ENCODE results near the gene OVAAL.

The OVAAL gene

DNA sequence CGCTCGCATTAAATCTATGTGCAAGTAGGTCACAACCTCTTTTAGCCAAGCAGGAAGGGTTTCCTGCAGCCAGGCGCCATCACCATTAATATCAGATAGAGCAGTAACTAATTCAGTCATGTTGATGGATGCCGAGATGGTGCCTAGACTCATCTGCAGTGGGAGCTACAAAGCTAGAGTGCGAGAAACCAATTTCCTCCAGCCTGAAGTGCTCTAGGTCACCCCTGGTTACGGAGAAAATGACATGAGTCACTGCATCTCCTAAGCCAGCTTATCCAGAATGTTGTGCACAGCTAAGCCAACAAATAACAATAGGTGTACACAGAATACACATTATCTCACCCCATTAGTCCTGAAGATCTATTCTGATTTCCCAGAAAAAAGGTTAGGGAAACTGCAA, 36.0 kb downstream of the OVAAL start:
- Histone ChIP-seq H3K9ac (ENCODE audit: low read depth, low read length) (no peak overlapping the region), H3K36me3 (ENCODE audit: insufficient read depth, low read length) (no peaks in the 10 kb centered on the region), H3K27ac (ENCODE audit: low read depth, low read length) (no peak overlapping the region), H3K4me1 (ENCODE audit: insufficient read depth, low read length) (no peaks in the 10 kb centered on the region; the same call in 1 of the 2 replicates), H3K27me3 (ENCODE audit: insufficient read depth, low read length) (no peaks in the 10 kb centered on the region), H3K9me3 (ENCODE audit: insufficient read depth, low read depth, low read length) (no peaks in the 10 kb centered on the region), H3K4me3 (ENCODE audit: low read length) (no peak overlapping the region)
- 92% methylated on average over 6 of the region's 6 CpGs for WGBS

DNA sequence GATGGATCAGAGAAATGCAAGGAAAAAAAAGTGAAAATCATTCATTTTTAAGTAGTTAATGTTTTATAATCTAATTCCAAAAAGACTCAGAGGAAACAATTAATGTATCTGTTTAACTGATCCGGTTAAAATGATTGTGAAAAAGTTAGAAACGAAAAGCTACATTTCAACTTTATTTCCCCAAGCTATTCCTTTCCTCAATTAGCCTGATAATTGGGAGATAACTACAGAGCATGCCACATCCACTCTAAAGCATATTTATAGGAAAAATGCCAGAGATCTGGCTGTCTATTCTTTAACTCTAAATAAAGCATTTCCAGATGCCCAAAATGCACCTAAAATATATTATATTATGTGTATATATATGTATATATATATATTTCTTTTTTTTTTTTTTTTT, 37.2 kb downstream of the OVAAL start:
- H3K4me1 ChIP-seq (ENCODE audit: insufficient read depth, low read length) = no peaks in the 10 kb centered on the region; the same call in 1 of the 2 replicates
- H3K4me3 ChIP-seq (ENCODE audit: low read length) = no peak overlapping the region
- H3K27me3 ChIP-seq (ENCODE audit: insufficient read depth, low read length) = no peaks in the 10 kb centered on the region
- no peak overlapping the region for H3K9ac ChIP-seq (ENCODE audit: low read depth, low read length)
- H3K9me3 ChIP-seq (ENCODE audit: insufficient read depth, low read depth, low read length) = no peaks in the 10 kb centered on the region
- no CpG with 5 or more reads among the region's 2 CpGs for WGBS
- H3K27ac ChIP-seq (ENCODE audit: low read depth, low read length) = no peak overlapping the region
- H3K36me3 ChIP-seq (ENCODE audit: insufficient read depth, low read length) = no peaks in the 10 kb centered on the region

- no peaks in the 10 kb centered on the region for H3K9me3 ChIP-seq (ENCODE audit: insufficient read depth, low read depth, low read length)
- H3K4me3 ChIP-seq (ENCODE audit: low read length) = no peak overlapping the region
Measured at GRCh38 chr1:180597520-180597919, 38.8 kb downstream of the OVAAL start.

DNA sequence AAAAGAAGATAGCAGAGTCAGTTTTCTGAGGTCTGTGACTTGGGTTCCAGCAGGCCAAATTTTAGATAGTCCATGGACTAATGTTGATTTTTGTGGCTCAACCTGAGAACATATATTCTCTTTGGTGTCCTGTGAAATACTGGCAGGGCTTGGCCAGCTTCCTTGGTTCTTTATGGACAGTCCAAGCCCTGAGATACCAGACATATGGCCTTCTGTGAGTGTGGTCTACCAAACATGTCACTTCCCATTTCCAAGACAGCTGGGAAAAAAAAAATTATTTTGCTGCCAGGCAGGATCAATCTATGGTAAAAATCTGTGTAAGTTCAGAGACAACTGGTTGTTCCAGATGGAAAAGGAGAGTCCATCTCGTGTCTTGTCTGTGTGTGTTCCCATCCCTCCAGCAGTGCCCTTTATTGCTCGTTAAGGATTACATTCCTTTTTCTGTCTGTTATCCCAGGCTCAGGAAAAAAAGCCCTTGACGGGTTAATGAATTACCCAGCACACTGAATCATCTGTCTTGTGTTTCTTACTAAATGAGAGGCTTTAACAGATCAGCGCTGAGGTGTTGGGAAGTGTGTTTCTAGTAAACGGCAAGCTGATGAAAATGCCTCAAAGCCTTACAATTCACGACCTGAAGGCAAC, 39.7 kb downstream of the OVAAL start:
- Histone ChIP-seq H3K9ac (ENCODE audit: low read depth, low read length) (no peak overlapping the region), H3K4me3 (ENCODE audit: low read length) (no peak overlapping the region), H3K36me3 (ENCODE audit: insufficient read depth, low read length) (no peaks in the 10 kb centered on the region), H3K27me3 (ENCODE audit: insufficient read depth, low read length) (no peaks in the 10 kb centered on the region), H3K4me1 (ENCODE audit: insufficient read depth, low read length) (no peaks in the 10 kb centered on the region; the same call in 1 of the 2 replicates), H3K27ac (ENCODE audit: low read depth, low read length) (no peak overlapping the region; the same call in 1 of the 2 replicates), H3K9me3 (ENCODE audit: insufficient read depth, low read depth, low read length) (no peaks in the 10 kb centered on the region)
- 57% methylated on average over 6 of the region's 6 CpGs for WGBS

More at GRCh38 chr1:180597520-180597919, 38.8 kb downstream of the OVAAL start:
- H3K27me3 ChIP-seq (ENCODE audit: insufficient read depth, low read length) = no peaks in the 10 kb centered on the region
- H3K4me1 ChIP-seq (ENCODE audit: insufficient read depth, low read length) = no peaks in the 10 kb centered on the region; the same call in 1 of the 2 replicates
- no peak overlapping the region for H3K9ac ChIP-seq (ENCODE audit: low read depth, low read length)
- no peaks in the 10 kb centered on the region for H3K36me3 ChIP-seq (ENCODE audit: insufficient read depth, low read length)
- no peak overlapping the region for H3K27ac ChIP-seq (ENCODE audit: low read depth, low read length)

DNA sequence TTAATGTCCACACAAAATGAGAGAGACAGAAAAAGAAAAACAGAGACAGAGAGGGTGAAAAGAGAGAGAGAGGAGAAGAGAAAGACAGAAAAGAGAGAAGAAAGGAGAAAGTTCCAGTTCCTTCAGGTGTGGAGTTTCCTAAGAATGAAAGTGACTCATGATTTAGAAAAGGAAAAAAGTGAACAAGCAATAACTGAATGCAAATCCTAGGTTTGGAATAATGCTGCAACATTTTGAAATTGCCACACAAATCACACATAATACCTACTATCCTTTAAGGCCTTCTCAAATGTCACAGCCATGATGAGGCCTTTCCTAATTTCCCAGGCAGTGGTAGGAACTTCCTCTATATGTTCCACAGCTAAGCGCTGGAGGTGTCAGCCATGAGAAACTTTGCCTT, 41.6 kb downstream of the OVAAL start:
- no peak overlapping the region for H3K4me3 ChIP-seq (ENCODE audit: low read length)
- no peaks in the 10 kb centered on the region for H3K9me3 ChIP-seq (ENCODE audit: insufficient read depth, low read depth, low read length)
- no peaks in the 10 kb centered on the region; the same call in 1 of the 2 replicates for H3K4me1 ChIP-seq (ENCODE audit: insufficient read depth, low read length)
- 97% methylated on average over 1 of the region's 1 CpG for WGBS
- H3K27me3 ChIP-seq (ENCODE audit: insufficient read depth, low read length) = no peaks in the 10 kb centered on the region
- no peak overlapping the region for H3K27ac ChIP-seq (ENCODE audit: low read depth, low read length)
- no peaks in the 10 kb centered on the region for H3K36me3 ChIP-seq (ENCODE audit: insufficient read depth, low read length)
- H3K9ac ChIP-seq (ENCODE audit: low read depth, low read length) = no peak overlapping the region

DNA sequence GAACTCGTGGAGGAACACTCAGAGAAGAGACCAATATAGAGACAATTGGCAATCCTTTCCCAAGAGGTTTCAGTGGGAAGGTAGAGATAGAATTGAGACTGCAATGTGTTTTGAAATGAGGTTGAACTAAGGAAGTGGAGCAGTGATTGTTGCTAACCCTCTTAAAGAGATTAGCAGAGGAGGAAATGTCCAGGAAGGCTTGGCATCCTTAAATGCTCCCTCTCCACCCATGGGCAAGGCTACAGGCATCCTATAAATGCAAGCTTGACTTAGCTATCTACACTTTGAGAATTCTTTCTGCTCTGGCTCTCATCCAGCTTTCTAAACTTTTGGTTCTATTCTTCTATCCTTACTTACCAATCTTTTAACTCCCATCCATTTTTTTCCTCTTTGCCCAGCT, 42.7 kb downstream of the OVAAL start:
- Histone ChIP-seq H3K4me1 (ENCODE audit: insufficient read depth, low read length) (peaks cover 4% of the 10 kb centered on the region; the same call in 1 of the 2 replicates), H3K27ac (ENCODE audit: low read depth, low read length) (no peak overlapping the region), H3K36me3 (ENCODE audit: insufficient read depth, low read length) (no peaks in the 10 kb centered on the region), H3K9me3 (ENCODE audit: insufficient read depth, low read depth, low read length) (no peaks in the 10 kb centered on the region), H3K27me3 (ENCODE audit: insufficient read depth, low read length) (no peaks in the 10 kb centered on the region), H3K4me3 (ENCODE audit: low read length) (no peak overlapping the region), H3K9ac (ENCODE audit: low read depth, low read length) (no peak overlapping the region)
- 84% methylated on average over 1 of the region's 1 CpG for WGBS

GRCh38 chr1:180603223-180603849, 44.6 kb downstream of the OVAAL start:
- Histone ChIP-seq H3K4me3 (ENCODE audit: low read length) (no peak overlapping the region), H3K9ac (ENCODE audit: low read depth, low read length) (no peak overlapping the region), H3K27me3 (ENCODE audit: insufficient read depth, low read length) (no peaks in the 10 kb centered on the region), H3K4me1 (ENCODE audit: insufficient read depth, low read length) (peaks cover 6% of the 10 kb centered on the region; the same call in 1 of the 2 replicates), H3K9me3 (ENCODE audit: insufficient read depth, low read depth, low read length) (no peaks in the 10 kb centered on the region), H3K27ac (ENCODE audit: low read depth, low read length) (no peak overlapping the region), H3K36me3 (ENCODE audit: insufficient read depth, low read length) (no peaks in the 10 kb centered on the region)
- 92% methylated on average over 6 of the region's 6 CpGs for WGBS

GRCh38 chr1:180603850-180604226, 45.1 kb downstream of the OVAAL start:
- no peak overlapping the region for H3K9ac ChIP-seq (ENCODE audit: low read depth, low read length)
- H3K9me3 ChIP-seq (ENCODE audit: insufficient read depth, low read depth, low read length) = no peaks in the 10 kb centered on the region
- no peaks in the 10 kb centered on the region for H3K27me3 ChIP-seq (ENCODE audit: insufficient read depth, low read length)
- 89% methylated on average over 2 of the region's 2 CpGs for WGBS
- H3K36me3 ChIP-seq (ENCODE audit: insufficient read depth, low read length) = no peaks in the 10 kb centered on the region
- no peak overlapping the region for H3K4me3 ChIP-seq (ENCODE audit: low read length)
- no peak overlapping the region for H3K27ac ChIP-seq (ENCODE audit: low read depth, low read length)
- peaks cover 6% of the 10 kb centered on the region; the same call in 1 of the 2 replicates for H3K4me1 ChIP-seq (ENCODE audit: insufficient read depth, low read length)

DNA sequence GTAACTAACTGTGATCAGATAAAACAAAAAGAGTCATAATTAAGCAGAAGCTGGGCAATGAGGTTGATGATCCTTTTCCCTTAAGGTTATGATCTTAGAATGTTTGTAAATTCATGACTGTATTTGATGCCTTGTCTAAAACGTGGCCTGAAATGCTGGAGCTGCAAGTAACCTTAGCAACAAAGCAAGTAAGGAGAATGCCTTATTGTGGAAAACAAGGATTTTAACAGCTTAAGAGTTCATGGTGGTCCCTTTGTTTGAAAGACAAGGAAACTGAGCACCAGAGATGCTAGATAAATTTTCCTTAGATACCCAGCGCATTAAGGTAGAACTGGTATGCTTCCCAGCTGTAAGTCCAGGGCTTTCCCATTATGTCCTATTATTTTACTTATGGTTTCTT, 47.4 kb downstream of the OVAAL start:
- Histone ChIP-seq H3K4me3 (ENCODE audit: low read length) (no peak overlapping the region), H3K27me3 (ENCODE audit: insufficient read depth, low read length) (no peaks in the 10 kb centered on the region), H3K27ac (ENCODE audit: low read depth, low read length) (no peak overlapping the region), H3K9me3 (ENCODE audit: insufficient read depth, low read depth, low read length) (no peaks in the 10 kb centered on the region), H3K36me3 (ENCODE audit: insufficient read depth, low read length) (no peaks in the 10 kb centered on the region), H3K4me1 (ENCODE audit: insufficient read depth, low read length) (peaks cover 16% of the 10 kb centered on the region; the same call in 1 of the 2 replicates), H3K9ac (ENCODE audit: low read depth, low read length) (no peak overlapping the region)
- 68% methylated on average over 2 of the region's 2 CpGs for WGBS

- Histone ChIP-seq H3K9ac (ENCODE audit: low read depth, low read length) (no peak overlapping the region), H3K27ac (ENCODE audit: low read depth, low read length) (no peak overlapping the region), H3K4me1 (ENCODE audit: insufficient read depth, low read length) (peaks cover 20% of the 10 kb centered on the region; the same call in 1 of the 2 replicates), H3K36me3 (ENCODE audit: insufficient read depth, low read length) (no peaks in the 10 kb centered on the region), H3K9me3 (ENCODE audit: insufficient read depth, low read depth, low read length) (no peaks in the 10 kb centered on the region), H3K4me3 (ENCODE audit: low read length) (no peak overlapping the region), H3K27me3 (ENCODE audit: insufficient read depth, low read length) (no peaks in the 10 kb centered on the region)
- WGBS = 95% methylated on average over 7 of the region's 7 CpGs
Measured at GRCh38 chr1:180609643-180610555, 51.1 kb downstream of the OVAAL start.

DNA sequence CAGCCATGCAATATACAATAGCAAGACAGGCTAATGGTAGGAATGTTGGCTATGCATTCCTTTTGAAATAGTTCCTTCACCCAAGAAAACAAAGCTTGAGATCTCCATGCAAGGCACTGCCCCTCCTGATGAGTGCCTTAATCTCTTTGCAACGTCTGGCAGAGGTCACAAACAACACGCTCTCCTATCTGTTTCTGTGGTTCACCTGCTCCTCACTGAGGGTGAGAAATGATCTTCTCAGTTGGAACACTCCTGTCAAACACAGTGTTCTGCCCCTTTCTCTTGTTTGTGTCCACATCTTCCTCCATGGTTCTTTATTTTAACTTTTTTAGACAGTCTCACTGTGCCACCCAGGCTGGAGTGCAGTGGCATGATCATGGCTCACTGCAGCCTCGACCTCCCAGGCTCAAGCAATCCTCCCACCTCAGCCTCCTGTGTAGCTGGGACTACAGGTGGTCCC, 51.8 kb downstream of the OVAAL start:
- Histone ChIP-seq H3K36me3 (ENCODE audit: insufficient read depth, low read length) (no peaks in the 10 kb centered on the region), H3K4me3 (ENCODE audit: low read length) (no peak overlapping the region), H3K4me1 (ENCODE audit: insufficient read depth, low read length) (peaks cover 20% of the 10 kb centered on the region; the same call in 1 of the 2 replicates), H3K27ac (ENCODE audit: low read depth, low read length) (no peak overlapping the region), H3K27me3 (ENCODE audit: insufficient read depth, low read length) (no peaks in the 10 kb centered on the region), H3K9me3 (ENCODE audit: insufficient read depth, low read depth, low read length) (no peaks in the 10 kb centered on the region), H3K9ac (ENCODE audit: low read depth, low read length) (no peak overlapping the region)
- 60% methylated on average over 3 of the region's 3 CpGs for WGBS
